IPS-NIHi11 (cell line): ENCODE data around the gene FAAP100.

Experiments used
- DNase-seq: peaks from one replicate; pipeline ENCODE4 v3.0.0; 2012; ENCODE audit warnings: mixed read lengths, low spot score

Gene FAAP100

GRCh38 chr17:81556175-81556691, 4.1 kb upstream of the FAAP100 start:
- DNase-seq: no peak

GRCh38 chr17:81553616-81554181, 1.5 kb upstream of the FAAP100 start:
- DNase-seq: no peak

- DNase-seq: peak; percentile 87
Measured at GRCh38 chr17:81553018-81553615, 964 bp upstream of the FAAP100 start.

- peak; percentile 71 for DNase-seq
Measured at GRCh38 chr17:81551458-81552243, 502 bp downstream of the FAAP100 start.

DNA sequence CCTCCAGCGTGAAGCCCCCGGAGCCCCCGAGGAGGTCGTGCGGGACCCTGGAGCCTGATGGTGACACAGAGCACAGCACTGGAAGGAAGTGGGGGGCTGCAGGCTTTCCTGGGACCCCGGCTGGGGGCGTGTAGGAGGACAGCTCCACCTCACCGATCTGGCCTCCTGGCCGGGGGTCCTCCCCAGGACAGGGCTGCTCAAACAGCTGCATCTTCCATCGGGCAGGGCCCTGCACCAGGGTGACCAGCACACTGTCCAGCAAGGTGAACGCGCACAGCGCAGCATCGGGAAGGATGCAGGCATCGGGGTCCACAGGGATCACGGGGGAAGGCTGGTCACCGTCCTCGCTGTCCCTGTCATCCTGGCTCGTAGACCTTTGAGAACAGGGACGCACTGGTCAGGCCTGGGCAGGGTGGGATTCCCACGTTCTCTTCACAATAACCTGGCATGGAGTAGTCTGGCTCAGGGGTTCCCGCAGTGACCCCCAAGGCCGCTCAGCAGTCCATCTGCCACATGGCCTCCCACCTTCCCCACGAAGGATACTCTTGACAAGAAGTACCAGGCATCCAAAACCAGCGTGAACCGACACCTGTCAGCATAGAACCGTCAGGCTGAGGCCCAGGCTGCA, 1.2 kb downstream of the FAAP100 start:
- no peak for DNase-seq

GRCh38 chr17:81550285-81550684, 1.9 kb downstream of the FAAP100 start:
- DNase-seq: no peak

- DNase-seq: no peak
Measured at GRCh38 chr17:81549826-81550225, 2.3 kb downstream of the FAAP100 start.

DNA sequence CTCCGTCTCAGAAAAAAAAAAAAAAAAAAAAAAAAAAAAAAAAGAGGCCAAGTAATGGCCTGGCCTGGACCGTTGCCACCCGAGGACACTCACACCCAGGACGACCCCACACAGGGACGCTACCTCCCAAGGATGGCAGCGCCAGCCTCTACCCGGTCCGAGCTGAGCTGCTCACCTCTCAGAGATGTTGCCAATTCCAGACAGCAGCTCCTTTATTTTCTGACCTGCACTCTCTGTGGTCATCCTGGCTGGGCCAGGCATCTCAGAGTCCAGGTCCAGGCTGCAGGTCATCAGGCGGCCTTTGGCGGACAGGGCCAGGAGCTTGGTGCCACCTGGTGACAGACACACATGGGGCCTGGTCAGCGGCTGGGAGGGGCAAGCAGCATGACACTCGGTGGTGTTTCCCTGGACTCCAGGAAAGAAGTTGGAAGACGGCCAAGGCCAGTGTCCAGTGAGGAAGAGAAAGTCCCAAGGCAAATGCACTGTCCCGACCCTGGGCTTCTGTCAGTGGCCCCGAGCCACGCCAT, 3.1 kb downstream of the FAAP100 start:
- DNase-seq: no peak

DNA sequence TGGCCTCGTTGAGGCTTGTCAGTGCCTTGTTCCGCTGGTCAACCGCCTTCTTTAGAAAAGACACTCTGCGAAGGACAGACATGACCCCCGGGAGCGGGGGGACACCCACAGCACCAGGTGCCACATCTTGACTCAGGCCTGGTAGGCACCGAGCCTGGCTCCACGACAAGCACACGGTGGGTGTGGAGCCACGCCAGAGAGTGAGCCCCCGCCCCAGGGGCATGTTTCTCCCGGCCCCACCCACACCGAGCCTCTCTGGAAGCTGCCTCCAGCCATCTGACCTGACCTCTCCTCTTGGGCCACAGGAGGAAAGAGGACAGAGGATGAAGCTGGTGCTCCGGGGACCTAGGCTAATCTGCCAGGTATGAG, 4.6 kb downstream of the FAAP100 start:
- no peak for DNase-seq

- no peak for DNase-seq
Measured at GRCh38 chr17:81546906-81547613, 5.1 kb downstream of the FAAP100 start.

GRCh38 chr17:81545160-81545949, 6.8 kb downstream of the FAAP100 start:
- no peak for DNase-seq

DNA sequence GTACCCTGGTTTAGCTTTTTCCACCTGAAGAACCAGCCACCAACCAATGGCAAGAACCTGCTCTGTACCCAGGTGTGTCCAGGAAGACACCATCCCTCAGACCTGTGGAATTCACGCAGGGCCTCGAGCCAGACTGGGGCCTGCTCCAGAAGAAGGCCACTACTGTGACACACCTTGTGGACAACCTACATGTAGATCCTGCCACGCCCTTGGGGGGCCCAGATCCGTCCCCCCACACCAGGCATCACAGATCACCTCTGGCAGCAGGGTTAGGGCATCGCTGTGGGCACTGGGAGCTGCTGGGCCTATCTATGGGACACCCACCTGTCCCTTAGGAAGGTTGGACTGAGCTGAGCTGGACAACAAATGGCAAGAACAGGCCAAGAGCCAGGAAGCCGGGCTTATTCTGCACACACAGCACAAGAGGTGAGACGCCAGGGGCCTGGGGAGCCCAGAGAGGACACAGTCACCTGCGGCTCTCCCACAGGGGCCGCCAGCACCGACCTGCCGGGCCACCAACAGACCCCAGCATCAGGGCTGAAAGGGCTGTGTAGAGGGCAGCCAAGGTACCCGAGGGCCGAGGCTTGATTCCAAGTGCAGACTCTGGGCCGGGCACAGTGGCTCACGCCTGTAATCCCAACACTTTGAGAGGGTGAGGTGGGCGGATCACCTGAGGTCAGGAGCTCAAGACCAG, 7.7 kb downstream of the FAAP100 start:
- no peak for DNase-seq

DNA sequence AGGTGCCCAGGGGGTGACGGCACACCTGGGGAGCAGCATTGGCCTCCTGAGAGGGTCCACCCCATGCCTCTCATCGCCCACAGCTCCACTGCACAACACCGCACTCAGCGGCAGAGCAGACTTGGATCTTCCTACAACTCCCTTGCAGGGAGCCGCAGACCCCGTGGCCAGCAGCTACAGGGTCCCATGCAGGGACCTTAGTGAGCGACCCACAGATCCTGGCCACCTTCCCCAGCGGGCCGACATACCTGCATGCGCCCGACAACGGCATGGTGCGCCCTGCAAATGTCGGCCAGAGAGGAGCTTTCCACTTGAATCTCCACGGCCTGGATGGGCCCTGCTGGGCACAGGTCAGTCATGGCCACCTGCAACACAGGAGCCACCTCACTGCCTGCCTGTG, 8.4 kb downstream of the FAAP100 start:
- DNase-seq: no peak

DNA sequence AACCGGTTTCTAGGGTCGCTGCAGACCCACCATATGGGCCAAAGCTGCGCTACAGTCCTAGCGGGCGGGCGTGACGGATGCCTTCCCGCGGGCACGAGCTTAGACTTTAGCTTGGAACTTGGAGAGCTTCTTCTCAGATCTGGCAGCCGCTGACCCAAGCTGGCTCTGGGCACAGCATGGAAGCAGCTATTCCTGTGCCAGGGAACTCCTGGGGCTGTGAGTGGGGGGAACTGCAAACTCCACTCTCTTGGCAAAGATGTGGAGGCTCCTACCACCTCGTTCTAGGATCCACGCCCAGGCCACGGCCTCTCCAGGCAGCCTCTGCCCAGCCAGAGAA, 8.8 kb downstream of the FAAP100 start:
- DNase-seq: no peak

- DNase-seq: no peak
Measured at GRCh38 chr17:81542431-81543338, 9.5 kb downstream of the FAAP100 start.

GRCh38 chr17:81541123-81541522, 11.0 kb downstream of the FAAP100 start:
- DNase-seq: no peak

DNA sequence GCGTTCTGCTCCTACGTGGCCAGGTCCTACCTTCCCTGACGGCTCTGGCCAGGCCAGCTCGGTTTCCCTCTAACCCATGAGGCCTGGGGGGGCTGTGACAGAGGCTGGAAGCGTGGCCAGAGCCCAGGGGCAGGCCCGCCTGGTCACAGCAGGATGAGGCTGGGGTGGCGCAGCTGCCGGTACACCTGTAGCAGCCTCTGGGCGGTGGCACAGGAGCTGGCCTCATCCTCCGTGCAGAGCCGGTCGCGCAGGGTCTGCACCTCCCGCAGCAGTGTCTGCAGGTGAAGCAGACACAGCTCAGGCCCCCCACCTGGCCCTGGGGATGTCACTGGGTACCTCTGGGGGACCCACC, 11.5 kb downstream of the FAAP100 start:
- DNase-seq: no peak

DNA sequence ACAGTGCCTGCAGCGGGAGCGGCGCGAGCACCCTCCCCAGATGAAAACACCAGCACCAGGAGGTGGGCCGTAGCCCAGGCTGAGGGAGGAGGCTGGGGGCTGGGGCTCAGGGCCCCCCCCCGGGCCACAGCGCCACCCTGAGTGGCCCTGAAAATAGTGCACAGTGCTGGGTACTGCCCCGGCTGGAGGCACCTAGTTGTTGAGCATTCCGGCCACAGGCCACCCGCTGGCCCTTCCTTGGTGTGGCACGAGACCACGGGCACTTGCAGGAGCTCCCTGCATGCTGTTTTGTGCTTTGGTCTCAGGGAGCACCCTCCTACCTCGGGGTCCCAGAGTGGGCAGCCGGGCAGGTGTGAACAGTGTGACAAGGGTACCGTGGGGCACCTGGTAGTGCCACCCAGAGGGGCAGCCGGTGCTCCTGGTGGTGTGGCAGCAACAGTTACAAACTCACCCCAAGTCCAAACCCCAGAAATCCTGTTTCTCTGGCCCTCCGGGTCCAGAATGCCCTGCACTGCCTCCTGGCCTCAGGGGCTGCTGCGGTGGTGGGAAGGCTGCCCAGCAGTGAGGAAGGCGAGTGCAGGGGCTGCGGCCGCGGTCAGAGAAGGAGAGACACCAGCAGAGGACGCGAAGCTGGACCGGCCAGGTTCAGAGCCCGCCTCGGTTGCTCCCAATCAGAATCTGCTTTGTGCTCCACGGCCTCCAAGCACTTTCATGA, 12.0 kb downstream of the FAAP100 start:
- no peak for DNase-seq

GRCh38 chr17:81539571-81539900, 12.6 kb downstream of the FAAP100 start:
- DNase-seq: no peak
